ENCODE results near the gene TMEM106B. TPM values are rescaled to one million over a fixed set of nuclear protein-coding genes. Genes with fewer than 3 reads are reported as not detected.

Gene TMEM106B
- total RNA-seq, 1 experiment from 2014 or later, result 89.0 TPM

DNA sequence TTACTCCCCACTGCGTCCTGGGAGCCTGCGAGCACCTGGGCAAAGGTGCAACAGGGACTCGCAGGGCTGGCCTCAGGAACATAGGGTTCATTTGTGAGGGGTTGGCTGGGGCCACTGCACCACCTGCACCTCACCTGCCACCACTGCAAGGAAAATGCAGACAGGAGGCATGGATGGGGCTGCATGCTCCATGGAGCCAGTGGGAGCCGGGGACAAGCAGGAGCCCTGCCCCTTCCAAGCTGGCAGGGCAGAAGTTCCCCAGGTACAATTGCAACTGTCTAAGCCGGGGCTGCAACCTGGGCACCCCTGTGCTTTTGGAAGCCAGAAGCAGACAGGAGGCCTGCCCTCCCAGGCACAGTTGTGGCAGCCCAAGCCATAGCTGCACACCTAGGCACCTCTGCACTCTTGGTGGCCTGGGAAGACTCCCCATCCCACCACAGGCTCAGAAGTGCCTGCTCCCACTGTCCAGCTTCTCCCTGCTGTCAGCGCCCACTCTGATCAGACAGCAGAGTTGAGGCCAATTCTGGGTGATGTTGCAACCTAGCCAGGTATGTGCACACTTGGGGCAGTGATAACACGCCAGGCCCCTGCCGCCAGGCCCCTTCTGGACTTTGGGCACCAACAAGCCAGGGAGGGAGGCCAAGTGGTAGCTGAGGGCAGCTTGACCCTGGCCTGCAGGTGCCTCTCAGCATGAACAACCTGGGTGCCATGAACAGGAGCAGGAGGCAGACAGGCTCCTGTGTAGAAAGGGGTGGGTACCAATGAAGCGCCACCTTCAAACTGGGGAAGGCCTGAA is 58.2 kb downstream of the TMEM106B start:
- Histone ChIP-seq H3K27me3 (ENCODE audit: control insufficient read depth, insufficient read depth, low read length) (no peaks in the 10 kb centered on the region), H3K9me3 (ENCODE audit: control insufficient read depth, insufficient read depth, low read depth, low read length) (no peaks in the 10 kb centered on the region), H3K27ac (ENCODE audit: low read length) (no peak overlapping the region), H3K4me3 (ENCODE audit: low read depth in 2 of 2, low read length in 2 of 2) (no peak overlapping the region), H3K36me3 (ENCODE audit: control insufficient read depth, insufficient read depth, low read length) (no peaks in the 10 kb centered on the region), H3K4me1 (ENCODE audit: control insufficient read depth, insufficient read depth, low read length) (no peaks in the 10 kb centered on the region)
- ChIA-PET POLR2A (no interaction called here), CTCF (interaction anchor here (0.6 kb wide), 1 partner anchor 29 kb away, joined by 13 read pairs; no protein-coding TSS in a partner anchor)
- TF ChIP-seq CTCF (IDR thresholded peaks at IDR 0.05) (no peak), POLR2AphosphoS5 (IDR thresholded peaks at IDR 0.05; ENCODE audit: low read depth, low read length) (no peak), TCF7L2 (IDR thresholded peaks at IDR 0.05; ENCODE audit: low read depth, low read length) (no peak), SIN3A (IDR thresholded peaks at IDR 0.05; ENCODE audit: borderline replicate concordance, insufficient read depth, low read depth, low read length) (no peak)
- TF ChIP-seq, protein P1, sequence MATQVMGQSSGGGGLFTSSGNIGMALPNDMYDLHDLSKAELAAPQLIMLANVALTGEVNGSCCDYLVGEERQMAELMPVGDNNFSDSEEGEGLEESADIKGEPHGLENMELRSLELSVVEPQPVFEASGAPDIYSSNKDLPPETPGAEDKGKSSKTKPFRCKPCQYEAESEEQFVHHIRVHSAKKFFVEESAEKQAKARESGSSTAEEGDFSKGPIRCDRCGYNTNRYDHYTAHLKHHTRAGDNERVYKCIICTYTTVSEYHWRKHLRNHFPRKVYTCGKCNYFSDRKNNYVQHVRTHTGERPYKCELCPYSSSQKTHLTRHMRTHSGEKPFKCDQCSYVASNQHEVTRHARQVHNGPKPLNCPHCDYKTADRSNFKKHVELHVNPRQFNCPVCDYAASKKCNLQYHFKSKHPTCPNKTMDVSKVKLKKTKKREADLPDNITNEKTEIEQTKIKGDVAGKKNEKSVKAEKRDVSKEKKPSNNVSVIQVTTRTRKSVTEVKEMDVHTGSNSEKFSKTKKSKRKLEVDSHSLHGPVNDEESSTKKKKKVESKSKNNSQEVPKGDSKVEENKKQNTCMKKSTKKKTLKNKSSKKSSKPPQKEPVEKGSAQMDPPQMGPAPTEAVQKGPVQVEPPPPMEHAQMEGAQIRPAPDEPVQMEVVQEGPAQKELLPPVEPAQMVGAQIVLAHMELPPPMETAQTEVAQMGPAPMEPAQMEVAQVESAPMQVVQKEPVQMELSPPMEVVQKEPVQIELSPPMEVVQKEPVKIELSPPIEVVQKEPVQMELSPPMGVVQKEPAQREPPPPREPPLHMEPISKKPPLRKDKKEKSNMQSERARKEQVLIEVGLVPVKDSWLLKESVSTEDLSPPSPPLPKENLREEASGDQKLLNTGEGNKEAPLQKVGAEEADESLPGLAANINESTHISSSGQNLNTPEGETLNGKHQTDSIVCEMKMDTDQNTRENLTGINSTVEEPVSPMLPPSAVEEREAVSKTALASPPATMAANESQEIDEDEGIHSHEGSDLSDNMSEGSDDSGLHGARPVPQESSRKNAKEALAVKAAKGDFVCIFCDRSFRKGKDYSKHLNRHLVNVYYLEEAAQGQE (IDR thresholded peaks at IDR 0.05; ENCODE audit: insufficient read depth in 1 of 2, low read depth in 2 of 2, low read length in 1 of 2), result no peak
- no TSS peak for BruUV-seq (replicated peaks)
- intact Hi-C loops (cut with micrococcal nuclease; ENCODE audit: unreplicated experiment) (no loop called here), in situ Hi-C loops (cut with HindIII; ENCODE audit: low pct_unique_long_range_greater_than_20kb, low sequenced_read_pairs) (no loop called here)
- DNase-seq (ENCODE audit: low read depth, low spot score), result no peak
- peak; percentile 44; the same call in 1 of the 2 replicates for ATAC-seq

- no peak overlapping the region for H3K4me3 ChIP-seq (ENCODE audit: low read depth in 2 of 2, low read length in 2 of 2)
- intact Hi-C loops (cut with micrococcal nuclease; ENCODE audit: unreplicated experiment) (no loop called here), in situ Hi-C loops (cut with HindIII; ENCODE audit: low pct_unique_long_range_greater_than_20kb, low sequenced_read_pairs) (no loop called here)
- ATAC-seq (no peak), DNase-seq (ENCODE audit: low read depth, low spot score) (no peak)
- no TSS peak for BruUV-seq (replicated peaks)
- POLR2A ChIA-PET, result no interaction called here
- CTCF ChIA-PET, result no interaction called here
- H3K27me3 ChIP-seq (ENCODE audit: control insufficient read depth, insufficient read depth, low read length), result no peaks in the 10 kb centered on the region
- TF ChIP-seq POLR2AphosphoS5 (IDR thresholded peaks at IDR 0.05; ENCODE audit: low read depth, low read length) (no peak), SIN3A (IDR thresholded peaks at IDR 0.05; ENCODE audit: borderline replicate concordance, insufficient read depth, low read depth, low read length) (no peak), TCF7L2 (IDR thresholded peaks at IDR 0.05; ENCODE audit: low read depth, low read length) (no peak), CTCF (IDR thresholded peaks at IDR 0.05) (no peak)
- TF ChIP-seq, protein P1 (IDR thresholded peaks at IDR 0.05; ENCODE audit: insufficient read depth in 1 of 2, low read depth in 2 of 2, low read length in 1 of 2), result no peak
- no peaks in the 10 kb centered on the region for H3K9me3 ChIP-seq (ENCODE audit: control insufficient read depth, insufficient read depth, low read depth, low read length)
- no peaks in the 10 kb centered on the region for H3K4me1 ChIP-seq (ENCODE audit: control insufficient read depth, insufficient read depth, low read length)
- H3K27ac ChIP-seq (ENCODE audit: low read length), result no peak overlapping the region
- no peaks in the 10 kb centered on the region for H3K36me3 ChIP-seq (ENCODE audit: control insufficient read depth, insufficient read depth, low read length)
These were observed 69.9 kb downstream of the TMEM106B start for GRCh38 chr7:12281038-12281437.
